CMK (cell line): ENCODE data around the gene POLR2A.

Experiments used
- DNase-seq: peaks from one replicate; pipeline ENCODE4 v3.0.0-alpha.2; 2010; ENCODE audit warnings: low read depth

POLR2A gene

DNA sequence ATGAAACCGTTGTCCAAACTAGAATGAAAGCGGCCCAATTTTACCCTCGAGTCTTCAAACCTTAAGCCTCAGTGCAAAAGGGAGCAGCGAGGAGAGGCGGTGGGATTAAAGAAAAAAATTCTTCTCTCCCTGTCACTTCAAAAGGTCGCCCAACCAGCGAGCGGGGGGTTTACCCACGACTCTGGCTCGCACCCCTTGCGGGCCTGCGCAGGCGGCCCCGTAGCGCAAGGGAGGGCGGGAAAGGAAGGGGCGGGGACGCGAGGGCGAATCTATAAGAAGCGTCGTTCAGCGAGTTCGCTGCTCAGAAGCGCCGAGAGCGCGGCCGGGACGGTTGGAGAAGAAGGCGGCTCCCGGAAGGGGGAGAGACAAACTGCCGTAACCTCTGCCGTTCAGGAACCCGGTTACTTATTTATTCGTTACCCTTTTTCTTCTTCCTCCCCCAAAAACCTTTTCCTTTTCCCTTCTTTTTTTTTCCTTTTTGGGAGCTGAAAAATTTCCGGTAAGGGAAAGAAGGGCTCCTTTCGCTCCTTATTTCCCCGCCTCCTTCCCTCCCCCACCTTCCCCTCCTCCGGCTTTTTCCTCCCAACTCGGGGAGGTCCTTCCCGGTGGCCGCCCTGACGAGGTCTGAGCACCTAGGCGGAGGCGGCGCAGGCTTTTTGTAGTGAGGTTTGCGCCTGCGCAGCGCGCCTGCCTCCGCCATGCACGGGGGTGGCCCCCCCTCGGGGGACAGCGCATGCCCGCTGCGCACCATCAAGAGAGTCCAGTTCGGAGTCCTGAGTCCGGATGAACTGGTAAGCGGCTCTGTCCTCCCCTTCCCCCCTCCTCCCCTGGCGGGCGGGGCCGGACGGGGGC, at the start of gene POLR2A:
POLR2A (plus strand) TSS at position 300 of the 852 bp plus-strand sequence.
- DNase-seq = peak; percentile 81

DNA sequence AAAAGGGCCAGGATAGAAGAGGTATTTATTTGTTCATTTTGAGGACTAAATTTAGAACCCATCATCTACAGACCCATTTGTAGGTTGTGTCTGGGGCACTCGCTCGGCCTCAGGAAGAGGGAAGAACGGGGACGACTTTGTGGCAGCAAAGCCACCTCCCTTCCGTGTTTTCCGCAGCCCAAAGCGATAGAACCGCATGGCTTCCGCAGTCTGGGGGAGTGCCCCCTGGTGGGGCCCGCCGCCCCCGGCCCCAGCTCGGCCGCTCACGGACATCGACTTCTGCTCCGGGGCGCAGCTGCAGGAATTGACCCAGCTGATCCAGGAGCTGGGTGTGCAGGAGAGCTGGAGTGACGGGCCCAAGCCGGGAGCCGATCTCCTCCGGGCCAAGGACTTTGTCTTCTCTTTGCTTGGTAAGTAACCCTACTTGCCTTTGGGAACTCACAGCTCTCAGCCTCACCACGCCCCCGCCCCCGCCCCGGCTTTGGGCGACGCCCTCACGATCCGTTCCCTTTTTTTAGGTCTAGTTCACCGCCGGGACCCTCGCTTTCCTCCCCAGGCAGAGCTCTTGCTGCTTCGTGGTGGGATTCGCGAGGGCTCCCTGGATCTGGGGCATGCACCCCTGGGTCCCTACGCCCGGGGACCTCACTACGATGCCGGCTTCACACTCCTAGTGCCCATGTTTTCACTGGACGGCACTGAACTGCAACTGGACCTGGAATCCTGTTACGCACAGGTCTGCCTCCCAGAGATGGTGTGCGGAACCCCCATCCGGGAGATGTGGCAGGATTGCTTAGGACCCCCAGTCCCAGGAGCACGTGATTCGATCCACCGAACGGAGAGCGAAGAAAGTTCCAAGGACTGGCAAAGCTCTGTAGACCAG, 48.2 kb upstream of the POLR2A start:
- no peak for DNase-seq

- DNase-seq = no peak
Observed at GRCh38 chr17:7436556-7437368, 47.4 kb upstream of the POLR2A start.

DNA sequence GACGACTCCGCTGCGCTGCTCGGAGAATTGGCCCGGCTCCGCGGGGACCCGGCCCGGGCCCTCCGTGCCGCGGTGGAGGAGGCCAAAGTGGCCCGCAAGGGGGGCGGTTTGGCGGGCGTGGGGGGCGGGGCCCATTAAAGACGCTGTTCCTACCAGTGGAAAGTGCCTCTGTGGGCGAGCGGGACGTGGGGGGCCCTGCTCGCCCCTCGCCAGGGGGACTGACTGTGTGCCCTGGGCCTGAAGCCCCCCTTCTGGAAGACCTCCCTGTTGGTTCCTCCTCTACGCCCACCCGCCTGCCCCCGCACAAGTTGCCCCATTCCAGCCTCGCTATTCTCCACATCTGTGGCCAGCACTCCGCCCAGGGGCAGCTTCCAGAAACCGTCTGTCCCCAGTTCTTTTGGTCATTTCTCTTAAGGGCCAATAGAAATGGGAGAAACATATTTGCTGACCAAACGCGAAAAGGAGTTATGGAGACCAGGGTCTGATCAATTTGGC, 46.8 kb upstream of the POLR2A start:
- DNase-seq = no peak

- no peak for DNase-seq
Observed at GRCh38 chr17:7437950-7438614, 46.1 kb upstream of the POLR2A start.

DNA sequence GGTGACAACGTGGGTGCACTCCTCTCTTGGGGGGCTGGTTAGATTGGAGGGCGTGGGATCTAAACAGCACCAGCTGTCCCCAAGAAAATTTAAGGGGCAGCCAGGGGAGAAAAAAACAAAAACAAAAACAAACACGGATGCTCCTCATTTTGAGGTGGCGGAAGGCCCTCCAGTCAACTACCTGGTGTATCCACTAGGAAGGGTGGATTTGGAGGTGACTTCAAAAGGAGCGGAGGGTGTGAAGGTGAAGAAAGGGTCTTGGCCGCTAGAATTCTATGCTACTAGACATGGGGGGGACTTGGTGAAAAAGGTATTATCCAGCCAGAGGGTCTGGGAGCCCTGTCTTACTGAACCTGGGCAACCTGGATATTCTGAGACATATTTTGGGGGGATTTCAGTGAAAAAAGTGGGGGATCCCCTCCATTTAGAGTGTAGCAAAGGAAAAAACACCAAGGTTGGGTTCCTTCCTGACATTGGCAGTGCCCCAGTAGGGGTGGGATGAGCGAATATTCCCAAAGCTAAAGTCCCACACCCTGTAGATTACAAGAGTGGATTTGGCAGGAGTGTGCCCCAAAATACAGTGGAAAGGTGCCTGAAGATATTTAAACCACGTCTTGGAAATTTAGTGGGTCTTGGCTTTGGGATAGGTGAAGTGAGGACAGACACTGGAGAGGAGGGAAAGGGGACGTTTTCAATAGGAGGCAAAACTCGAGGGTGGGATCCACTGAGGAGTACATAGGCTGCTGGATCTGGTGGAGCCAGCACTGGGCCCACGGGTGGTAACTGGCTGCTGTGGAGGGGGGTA, 45.3 kb upstream of the POLR2A start:
- no peak for DNase-seq

GRCh38 chr17:7439462-7440112, 44.6 kb upstream of the POLR2A start, which contains the start of gene FGF11:
FGF11 (plus strand) TSS chr17:7439512; CDS start chr17:7439621, 109 bp downstream.
- DNase-seq = no peak

DNA sequence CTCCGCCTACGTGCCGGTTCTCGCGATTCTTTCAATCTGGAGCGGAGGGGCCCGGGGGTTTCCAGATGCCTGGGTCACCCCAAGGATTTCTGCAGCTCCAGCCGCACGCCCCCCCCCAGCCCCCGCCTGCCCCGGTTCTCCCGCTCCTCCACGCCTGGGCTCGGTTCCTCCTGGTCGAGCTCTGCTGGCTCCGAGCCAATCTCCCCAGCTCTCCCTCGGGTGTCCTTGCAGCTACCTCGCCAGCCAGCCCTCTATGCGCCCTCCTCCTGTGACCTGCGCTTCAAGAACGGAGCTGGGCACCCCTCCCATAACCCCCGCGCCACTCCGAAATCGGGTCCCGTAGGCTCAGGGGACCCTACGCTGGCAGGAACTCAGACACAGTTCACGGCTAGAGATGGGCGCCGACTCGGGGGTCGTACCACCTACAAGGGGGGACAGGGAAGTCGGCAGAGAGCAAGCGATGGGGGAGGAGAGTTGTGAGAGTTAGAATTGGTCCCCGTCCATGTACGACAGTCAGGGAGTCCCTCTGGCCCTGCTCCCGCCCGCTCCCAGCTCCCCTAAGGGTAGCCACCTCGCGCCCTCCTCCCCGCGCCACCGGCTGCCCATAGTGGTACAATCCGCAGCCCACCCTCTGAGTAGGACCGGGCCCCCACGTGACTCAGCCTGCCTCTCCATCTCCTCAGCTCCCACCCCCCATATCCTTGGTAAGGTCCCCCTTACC, 43.9 kb upstream of the POLR2A start:
- DNase-seq = no peak

- no peak for DNase-seq
Observed at GRCh38 chr17:7440834-7441195, 43.4 kb upstream of the POLR2A start.

DNA sequence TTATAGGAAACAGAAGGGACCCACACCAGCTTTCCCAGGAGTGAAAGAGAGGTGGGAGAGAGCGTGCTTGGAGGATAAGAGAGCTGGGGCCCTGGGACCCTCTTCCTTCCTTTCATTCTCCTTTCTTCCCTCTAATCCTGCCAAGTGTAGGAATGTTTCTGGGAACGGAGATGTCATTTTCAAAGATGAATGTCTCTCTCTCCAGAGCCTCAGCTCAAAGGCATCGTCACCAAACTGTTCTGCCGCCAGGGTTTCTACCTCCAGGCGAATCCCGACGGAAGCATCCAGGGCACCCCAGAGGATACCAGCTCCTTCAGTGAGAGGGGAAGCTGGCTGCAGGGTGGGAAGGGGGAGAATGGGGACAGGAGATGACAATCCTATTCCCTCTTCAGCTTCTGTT, 42.9 kb upstream of the POLR2A start:
- DNase-seq = no peak

GRCh38 chr17:7442142-7442541, 42.0 kb upstream of the POLR2A start:
- no peak for DNase-seq

DNA sequence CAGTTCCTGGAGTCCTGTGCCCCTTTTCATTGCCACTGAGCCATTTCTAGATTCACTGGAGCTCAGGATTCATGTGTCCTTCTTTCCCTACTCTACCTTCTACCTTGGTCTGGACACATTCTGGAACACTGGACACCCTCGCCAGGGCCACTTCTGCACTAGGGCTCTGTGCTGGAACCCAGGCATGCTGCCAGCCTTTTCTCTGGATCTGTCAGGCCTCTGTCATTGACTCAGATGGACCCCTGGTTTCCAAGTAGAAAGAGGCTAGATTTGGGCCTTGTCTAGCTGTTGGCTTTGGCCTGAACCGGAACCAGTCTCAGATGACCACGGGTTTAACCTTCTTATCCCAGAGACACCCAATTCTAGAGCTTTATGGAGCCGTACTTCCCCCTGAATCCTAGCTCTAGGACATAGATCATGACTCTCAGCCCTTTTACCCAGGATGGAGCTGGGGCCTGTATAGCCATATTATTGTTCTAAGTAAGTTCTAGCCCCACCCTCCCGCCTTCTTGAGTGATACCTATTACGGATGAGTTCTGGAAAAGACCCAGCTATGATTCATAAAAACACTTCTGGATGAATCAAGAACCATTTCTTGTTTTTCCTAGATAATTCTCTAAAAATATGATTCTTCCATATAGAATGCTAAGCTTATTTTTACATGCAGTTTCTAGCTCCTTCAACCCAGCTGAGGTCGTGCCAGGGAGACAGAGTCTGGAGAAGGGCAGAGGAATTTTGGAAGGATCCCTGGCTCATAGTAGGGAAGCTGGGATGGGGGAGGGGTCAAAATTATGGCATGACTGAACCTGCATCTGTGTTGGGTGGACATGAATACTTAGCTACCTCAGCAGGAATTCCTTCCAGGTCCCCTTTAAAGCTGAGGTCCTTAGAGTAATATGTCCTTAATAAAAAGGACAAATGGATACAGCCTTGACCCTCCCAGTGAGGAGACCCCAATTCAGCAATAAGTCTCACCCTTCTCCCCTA, 40.4 kb upstream of the POLR2A start:
- DNase-seq = no peak

- no peak for DNase-seq
Observed at GRCh38 chr17:7444682-7445618, 39.2 kb upstream of the POLR2A start, which contains the start of gene CHRNB1. CHRNB1 (plus strand) TSS chr17:7445061; CDS start chr17:7445128, 67 bp downstream.

- DNase-seq = no peak
Observed at GRCh38 chr17:7445619-7445968, 38.6 kb upstream of the POLR2A start.

- no peak for DNase-seq
Observed at GRCh38 chr17:7448461-7448860, 35.7 kb upstream of the POLR2A start.

GRCh38 chr17:7459961-7460545, 24.1 kb upstream of the POLR2A start:
- no peak for DNase-seq
